Activated T-cell treated with anti-CD3 and anti-CD28 coated beads for 24 hours (primary cell): Measurements from ENCODE around the gene THRSP.
"Not testable (repeated sequence)": the region's sequence is repeated elsewhere in the genome, so short reads cannot be mapped to it uniquely, and the experiment has no call there.

Experiments
- DNase-seq: peaks from one replicate; pipeline ENCODE4 v3.0.0-alpha.2; 2020; ENCODE audit warnings: low read depth

The THRSP gene

DNA sequence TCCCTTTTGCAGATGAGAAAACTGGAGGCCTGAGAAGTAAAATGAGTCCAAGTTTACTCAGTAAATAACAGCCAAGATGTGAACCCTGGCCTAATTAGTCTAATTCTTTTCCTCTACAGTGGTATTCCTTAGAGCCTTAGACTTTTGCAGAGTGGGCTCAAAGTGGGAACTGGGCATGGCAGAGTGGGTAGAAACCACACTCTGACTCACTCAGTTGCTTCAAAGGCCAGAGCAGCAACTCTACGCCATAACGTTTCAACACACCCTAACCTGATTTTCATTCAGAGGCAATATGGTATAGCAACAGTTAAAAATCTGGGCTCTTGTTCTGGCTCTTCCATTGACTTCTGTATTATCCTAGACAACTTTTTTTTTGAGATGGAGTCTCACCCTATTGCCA, 2.8 kb downstream of the THRSP start:
- no peak for DNase-seq

GRCh38 chr11:78067704-78068103, 4.0 kb downstream of the THRSP start:
- DNase-seq, result no peak

GRCh38 chr11:78069465-78069864, 5.8 kb downstream of the THRSP start:
- DNase-seq, result no peak

DNA sequence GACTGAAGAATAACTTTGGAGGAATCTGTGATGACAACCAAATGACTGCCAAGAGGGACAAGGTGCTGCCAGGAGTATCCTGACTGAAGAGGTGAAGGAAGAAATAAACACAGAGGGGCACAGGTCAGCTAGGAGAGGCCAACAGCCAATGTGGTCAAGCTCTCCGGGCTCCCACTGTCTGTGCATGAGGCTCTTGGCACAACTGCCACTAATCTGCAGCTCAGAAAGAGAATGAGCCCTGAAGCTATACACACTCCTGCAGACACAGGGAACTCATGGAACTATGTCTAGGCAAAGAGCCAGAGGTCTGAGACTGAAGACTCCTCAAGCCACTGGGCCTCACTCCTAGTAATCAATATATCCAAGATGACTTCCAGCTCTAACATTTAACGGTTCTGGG, 7.0 kb downstream of the THRSP start:
- no peak for DNase-seq

GRCh38 chr11:78071717-78072116, 8.1 kb downstream of the THRSP start:
- DNase-seq, result no peak

GRCh38 chr11:78072455-78072854, 8.8 kb downstream of the THRSP start:
- no peak for DNase-seq

GRCh38 chr11:78074756-78075155, 11.1 kb downstream of the THRSP start:
- no peak for DNase-seq

DNA sequence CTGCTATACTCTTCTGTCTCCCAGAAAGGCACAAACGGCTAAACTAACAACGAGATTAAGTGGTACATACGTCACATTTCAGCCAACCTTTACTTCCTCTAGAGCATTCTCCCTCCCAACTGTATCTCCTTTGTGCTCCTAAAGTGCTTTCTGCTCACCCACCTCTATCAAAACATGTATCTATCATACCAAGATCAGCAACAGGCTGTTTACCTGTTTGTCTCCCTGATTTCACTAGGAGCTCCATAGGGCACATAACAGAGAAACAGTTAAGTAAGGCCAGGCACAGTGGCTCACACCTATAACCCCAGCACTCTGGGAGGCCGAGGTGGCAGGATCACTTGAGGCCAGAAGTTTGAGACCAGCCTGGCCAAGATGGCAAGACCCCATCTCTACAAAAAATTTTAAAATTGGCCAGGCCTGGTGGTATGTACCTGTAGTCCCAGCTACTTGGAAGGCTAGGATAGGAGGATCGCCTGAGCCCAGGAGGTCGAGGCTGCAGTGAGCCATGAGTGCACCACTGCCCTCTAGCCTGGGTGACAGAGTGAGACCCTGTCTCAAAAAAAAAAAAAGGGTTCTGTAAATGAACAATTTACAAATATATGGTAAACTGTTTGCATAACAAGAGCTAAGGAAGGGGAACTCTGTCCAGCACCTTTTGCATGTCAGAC, 13.2 kb downstream of the THRSP start:
- DNase-seq, result no peak

DNA sequence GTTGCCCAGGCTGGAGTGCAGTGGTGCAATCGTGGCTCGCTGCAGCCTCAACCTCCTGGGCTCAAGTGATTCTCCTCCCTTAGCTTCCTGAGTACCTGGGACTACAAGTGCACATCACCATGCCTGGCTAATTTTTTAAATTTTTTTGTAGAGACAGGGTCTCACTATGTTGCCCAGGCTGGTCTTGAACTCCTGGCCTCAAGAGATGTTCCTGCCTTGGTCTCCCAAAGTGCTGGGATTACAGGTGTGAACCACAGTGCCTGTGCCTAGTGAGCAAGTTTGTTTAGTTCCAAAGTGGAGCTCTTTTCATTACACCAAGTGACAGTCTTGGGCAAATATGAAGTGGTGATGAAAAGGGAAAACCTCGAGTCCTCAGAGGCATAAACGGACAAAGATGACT, 13.9 kb downstream of the THRSP start:
- not testable (repeated sequence) for DNase-seq

DNA sequence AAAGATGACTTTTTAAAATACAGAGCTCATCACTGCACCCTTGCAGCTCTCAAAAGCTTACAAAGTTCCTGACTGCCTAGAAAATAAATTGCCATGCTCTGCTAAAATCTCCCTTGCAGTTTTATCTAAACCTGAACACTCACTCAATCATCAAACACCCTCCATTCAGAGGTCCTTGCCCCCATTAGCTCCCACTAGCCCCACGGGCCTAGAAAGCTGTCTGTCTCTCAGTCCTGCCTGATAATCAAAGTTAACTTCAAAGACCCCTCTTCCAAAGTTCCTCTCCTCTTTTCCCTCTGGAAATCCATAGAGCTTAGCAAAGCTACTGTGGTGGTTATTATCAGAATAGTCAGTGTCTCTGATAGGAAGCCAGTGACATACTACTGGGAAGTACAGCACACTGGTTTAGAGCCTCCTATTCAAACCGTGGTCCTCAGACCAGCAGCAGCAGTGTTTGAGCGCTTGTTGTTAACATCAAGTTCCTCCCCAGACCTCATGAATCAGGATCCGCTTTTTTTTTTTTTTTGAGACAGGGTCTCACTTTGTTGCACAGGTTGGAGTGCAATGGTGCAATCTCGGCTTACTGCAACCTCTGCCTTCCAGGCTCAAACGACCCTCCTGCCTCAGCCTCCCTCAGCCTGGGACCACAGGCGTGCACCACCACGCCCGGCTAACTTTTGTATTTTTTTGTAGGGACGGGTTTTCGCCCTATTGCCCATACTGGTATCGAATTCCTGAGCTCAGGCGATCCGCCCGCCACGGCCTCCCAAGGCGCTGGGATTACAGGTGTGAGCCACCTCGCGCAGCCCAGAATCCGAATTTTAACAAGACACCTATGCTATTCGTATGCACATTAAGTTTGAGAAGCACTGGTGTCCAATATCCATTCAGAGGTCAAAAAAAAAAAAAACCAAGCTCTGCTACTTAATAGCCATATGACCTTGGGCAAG, 14.8 kb downstream of the THRSP start:
- no peak for DNase-seq

DNA sequence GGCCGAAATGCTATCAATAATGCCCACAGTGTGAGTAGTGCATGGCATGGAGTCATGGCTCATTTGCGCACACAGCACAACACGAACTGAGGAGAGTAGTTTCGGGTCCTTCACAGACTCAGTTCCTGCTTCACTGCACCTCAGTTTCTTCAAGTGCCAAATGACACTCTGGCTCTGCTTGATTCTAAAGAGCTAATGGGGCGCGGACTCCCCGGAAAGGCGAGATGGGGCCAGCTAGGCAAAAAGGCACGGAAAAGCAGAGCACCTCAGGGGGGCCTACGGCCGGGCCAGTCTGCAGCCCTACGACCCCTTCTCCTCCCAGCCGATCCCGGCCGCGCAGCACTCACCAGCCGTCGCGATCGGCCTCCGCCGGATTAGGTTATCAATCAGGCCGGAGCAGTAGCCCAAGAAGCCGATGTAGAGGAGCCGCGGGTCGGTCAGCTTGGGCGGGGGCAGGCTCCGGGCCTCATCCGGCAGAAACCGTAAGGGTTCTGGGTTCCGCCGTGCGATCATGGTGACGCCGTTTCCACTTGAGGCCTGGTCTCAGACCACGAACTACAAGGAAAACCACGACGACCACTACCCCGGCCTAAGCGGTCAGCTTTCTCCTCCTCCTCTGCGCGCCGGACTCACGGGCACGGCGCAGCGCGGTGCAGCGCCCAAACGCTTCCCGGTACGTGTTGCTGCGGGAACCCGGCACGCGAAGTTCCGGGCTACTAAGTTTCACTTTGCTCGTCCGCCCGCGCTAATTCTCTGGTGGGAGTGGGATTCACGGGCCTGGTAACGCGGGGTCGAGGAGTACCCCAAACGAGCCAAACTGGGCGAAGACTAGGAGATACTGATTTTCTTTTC, 15.8 kb downstream of the THRSP start, which contains the start of gene NDUFC2:
TSS of gene NDUFC2 (minus strand) at position 631 of the 852 bp plus-strand sequence. CDS start at position 513, 118 bp downstream.
- peak; percentile 57 for DNase-seq

DNA sequence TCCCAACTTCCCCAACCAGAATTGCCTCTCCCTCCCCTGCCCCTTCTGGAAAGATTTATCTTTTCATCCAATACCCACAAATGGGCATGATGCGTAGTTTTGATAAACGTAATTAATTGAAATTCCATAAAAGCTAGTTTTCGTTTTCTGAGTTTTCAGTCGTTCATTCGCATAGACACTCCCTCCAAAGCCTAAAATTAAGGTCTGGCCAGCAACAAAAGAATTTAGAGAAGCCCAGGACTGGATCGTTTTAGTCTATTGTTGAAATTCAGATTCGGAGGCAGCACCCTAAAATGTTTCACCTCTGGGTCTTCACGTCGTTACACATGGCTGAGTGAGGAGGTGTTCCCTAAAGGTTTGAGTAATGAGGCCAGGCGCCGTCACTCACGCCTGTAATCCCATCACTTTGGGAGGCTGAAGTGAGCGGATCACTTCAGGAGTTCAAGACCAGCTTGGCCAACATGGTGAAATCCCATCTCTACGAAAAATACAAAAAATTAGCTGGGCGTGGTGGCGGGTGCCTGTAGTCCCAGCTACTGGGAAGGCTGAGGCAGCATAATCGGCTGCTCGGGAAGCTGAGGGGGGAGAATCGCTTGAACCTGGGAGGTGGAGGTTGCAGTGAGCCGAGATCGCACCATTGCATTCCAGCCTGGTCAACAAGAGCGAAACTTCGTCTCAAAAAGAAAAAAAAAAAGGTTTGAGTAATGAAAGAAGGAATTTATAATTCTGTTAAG, 16.6 kb downstream of the THRSP start:
- DNase-seq, result no peak

GRCh38 chr11:78080818-78081495, 17.3 kb downstream of the THRSP start:
- no peak for DNase-seq

- no peak for DNase-seq
These were observed 17.9 kb downstream of the THRSP start for GRCh38 chr11:78081583-78081982.

- DNase-seq, result no peak
These were observed 18.5 kb downstream of the THRSP start for GRCh38 chr11:78082146-78082545.

- no peak for DNase-seq
These were observed 19.4 kb downstream of the THRSP start for GRCh38 chr11:78083021-78083420.

DNA sequence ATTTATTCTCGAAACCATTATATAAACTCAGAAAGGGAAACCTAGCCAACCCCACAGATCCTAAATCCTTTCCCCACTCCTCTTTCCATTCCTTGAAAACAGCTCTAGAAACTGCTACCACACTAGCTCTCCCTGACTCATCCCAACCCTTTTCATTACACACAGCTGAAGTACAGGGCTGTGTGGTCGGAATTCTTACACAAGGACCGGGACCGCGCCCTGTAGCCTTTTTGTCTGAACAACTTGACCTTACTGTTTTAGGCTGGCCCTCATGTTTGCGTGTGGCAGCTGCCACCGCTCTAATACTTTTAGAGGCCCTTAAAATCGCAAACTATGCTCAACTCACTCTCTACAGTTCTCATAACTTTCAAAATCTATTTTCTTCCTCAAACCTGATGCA, 20.8 kb downstream of the THRSP start:
- DNase-seq, result not testable (repeated sequence)

- DNase-seq, result no peak
These were observed 22.3 kb downstream of the THRSP start for GRCh38 chr11:78085972-78086371.

GRCh38 chr11:78086521-78087074, 22.9 kb downstream of the THRSP start:
- not testable (repeated sequence) for DNase-seq

DNA sequence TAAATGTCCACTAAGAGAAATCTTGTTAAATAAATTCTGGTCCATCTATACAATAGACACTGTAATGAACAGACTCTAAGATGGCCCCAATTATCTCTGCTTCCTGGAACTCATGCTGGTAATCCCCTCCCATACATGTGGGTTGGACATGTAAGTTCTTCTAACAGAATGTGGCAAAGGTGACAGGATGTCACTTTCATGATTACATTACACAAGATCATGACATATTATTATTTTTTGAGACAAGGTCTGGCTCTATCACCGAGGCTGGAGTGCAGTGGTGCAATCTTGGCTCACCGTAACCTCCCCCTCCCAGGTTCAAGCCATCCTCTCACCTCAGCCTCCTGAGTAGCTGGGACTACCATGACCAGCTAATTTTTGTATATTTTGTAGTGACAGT, 30.6 kb downstream of the THRSP start:
- DNase-seq, result no peak
